HG03196 (cell line): Measurements from ENCODE around the gene FBXW10B.
"Not testable (repeated sequence)": the region's sequence is repeated elsewhere in the genome, so short reads cannot be mapped to it uniquely, and the experiment has no call there.

ENCODE experiments used
- ATAC-seq: cut with Tn5 transposase; IDR thresholded peaks from one replicate; pipeline ENCODE4 v1.9.1; 2021; ENCODE audit not compliant: unreplicated experiment

The FBXW10B gene

GRCh38 chr17:15619331-15620058 lies at the start of gene FBXW10B:
Gene FBXW10B (minus strand): TSS chr17:15619704. CDS start chr17:15619512, 192 bp downstream.
- ATAC-seq: not testable (repeated sequence)

- no peak for ATAC-seq
Measured at GRCh38 chr17:15663691-15664090, 44.2 kb upstream of the FBXW10B start.

- ATAC-seq: no peak
Measured at GRCh38 chr17:15663176-15663575, 43.7 kb upstream of the FBXW10B start.

GRCh38 chr17:15662681-15663080 lies 43.2 kb upstream of the FBXW10B start:
- no peak for ATAC-seq

- ATAC-seq: no peak
Measured at GRCh38 chr17:15660077-15660476, 40.6 kb upstream of the FBXW10B start.

- ATAC-seq: no peak
Measured at GRCh38 chr17:15659663-15660062, 40.2 kb upstream of the FBXW10B start.

GRCh38 chr17:15659236-15659635 lies 39.7 kb upstream of the FBXW10B start:
- no peak for ATAC-seq

GRCh38 chr17:15658296-15658695 lies 38.8 kb upstream of the FBXW10B start:
- no peak for ATAC-seq

- no peak for ATAC-seq
Measured at GRCh38 chr17:15657868-15658267, 38.4 kb upstream of the FBXW10B start.

GRCh38 chr17:15654886-15655561 lies 35.5 kb upstream of the FBXW10B start:
- ATAC-seq: no peak

- ATAC-seq: not testable (repeated sequence)
Measured at GRCh38 chr17:15654401-15654800, 34.9 kb upstream of the FBXW10B start.

GRCh38 chr17:15652960-15653359 lies 33.5 kb upstream of the FBXW10B start:
- no peak for ATAC-seq

- ATAC-seq: no peak
Measured at GRCh38 chr17:15651583-15652110, 32.1 kb upstream of the FBXW10B start.

GRCh38 chr17:15650741-15651582 lies 31.5 kb upstream of the FBXW10B start:
- ATAC-seq: no peak

GRCh38 chr17:15649861-15650421 lies 30.4 kb upstream of the FBXW10B start:
- ATAC-seq: no peak

- no peak for ATAC-seq
Measured at GRCh38 chr17:15648386-15648785, 28.9 kb upstream of the FBXW10B start.

- ATAC-seq: not testable (repeated sequence)
Measured at GRCh38 chr17:15645942-15646312, 26.4 kb upstream of the FBXW10B start.

GRCh38 chr17:15645099-15645941 lies 25.8 kb upstream of the FBXW10B start:
- not testable (repeated sequence) for ATAC-seq

GRCh38 chr17:15642505-15643251 lies 23.2 kb upstream of the FBXW10B start:
- not testable (repeated sequence) for ATAC-seq
